Activated CD4-positive, alpha-beta T cell treated with anti-CD3 and anti-CD28 coated beads, Interleukin-2, amount 50 U/mL, for 1 hour (primary cell): ENCODE data around the gene UBR7.

ENCODE experiments used
- DNase-seq: peaks from one replicate; pipeline ENCODE4 v3.0.0-alpha.2; 2020

The UBR7 gene

DNA sequence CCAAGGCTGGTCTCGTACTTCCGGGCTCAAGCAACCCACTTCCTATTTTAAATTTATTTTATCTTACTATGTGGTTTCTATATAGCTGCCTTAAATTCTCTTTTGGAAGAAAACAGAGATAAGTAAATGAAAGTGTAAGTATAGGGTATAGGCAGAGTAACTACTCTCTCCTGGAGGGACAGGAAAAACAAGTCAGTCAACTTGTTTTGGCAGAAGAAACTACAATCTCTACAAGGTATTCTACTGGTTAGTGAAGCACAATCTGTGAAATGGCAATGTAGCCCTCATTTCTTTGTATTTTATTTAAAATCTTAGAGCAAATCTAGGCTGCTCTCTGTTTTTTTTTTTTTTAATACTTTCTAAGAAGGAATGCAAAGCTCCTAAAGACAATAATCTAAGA lies 55.4 kb downstream of the UBR7 start:
- DNase-seq: no peak

DNA sequence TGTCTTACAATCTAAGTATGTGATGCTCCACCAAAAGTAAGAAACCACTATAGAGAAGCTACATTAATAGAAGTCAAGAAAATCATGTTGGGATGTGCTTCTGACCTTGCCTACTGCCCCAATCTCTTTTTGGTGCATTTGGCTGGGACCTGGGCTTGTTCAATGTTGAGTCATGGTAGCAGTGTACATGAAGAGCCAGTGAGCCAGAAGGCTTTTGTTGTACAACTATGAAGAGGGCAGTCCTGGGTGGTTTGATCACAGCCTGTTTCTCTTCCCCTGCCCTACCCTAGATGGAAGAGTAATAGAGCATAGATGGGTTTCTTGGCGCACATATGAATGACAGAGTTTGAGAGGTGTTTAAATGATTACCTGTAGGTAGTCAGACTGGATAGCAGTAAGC lies 56.4 kb downstream of the UBR7 start:
- DNase-seq: no peak

DNA sequence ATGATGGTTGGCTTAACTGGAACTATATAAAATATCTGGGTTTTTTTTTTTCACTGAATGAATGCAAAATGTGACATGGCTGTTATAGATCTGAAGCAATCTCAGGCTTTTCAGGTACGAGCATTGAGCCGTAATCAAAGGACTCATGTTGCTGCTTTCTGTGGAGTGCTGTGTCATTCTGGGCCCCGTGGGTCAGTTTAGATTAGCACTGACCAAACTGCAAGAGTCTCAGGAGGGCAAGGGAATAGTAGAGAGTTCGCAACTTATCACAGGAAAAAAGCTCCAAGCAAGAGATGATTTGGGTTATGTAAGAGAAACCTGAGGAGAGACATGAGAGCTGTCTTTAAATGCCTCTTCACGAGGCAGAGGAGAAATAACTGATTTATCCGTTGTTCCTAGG lies 59.1 kb downstream of the UBR7 start:
- no peak for DNase-seq

DNA sequence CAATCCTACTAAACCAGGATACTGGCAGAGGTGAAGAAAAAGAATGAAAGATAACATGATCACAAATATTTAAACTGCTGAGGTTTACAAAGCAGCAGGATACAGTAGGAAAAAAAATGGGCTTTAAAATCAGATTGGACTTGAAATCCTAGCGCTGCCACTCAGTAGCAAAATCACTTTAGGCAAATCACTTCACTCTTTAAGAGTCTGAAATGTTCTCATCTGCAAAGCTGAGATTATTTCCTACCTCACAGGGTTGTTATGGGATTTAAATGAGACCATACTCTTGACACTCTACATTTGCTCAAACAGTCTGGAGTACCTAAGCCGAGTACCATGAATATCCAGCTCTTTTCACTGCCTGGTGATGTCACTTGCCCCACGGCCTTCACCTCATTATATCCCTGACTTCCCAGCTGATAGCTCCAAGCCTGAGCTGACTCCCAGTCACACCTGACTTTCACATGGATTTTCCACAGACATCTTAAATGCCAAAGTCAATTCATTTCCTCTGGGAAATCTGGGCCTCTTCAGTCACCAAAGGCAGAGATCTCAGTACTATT lies 60.2 kb downstream of the UBR7 start:
- no peak for DNase-seq

DNA sequence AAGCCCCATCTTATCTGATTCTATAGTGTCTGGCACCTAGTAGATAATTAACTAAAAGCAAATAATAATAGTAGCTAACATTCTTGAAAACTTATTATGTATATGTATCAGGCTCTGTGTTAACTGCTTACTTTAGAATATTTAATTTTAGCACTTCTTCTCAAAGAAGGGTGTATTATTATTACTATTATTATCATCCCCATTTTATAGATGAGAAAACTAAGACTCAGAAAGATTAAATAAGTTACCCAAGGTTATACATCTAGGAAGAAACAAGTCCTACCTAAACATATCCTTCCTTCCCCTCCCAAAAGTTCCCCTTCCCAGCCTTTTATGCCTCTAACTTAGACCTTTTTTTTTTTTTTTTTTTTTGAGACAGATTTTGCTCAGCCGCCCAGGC lies 61.4 kb downstream of the UBR7 start:
- DNase-seq: no peak

DNA sequence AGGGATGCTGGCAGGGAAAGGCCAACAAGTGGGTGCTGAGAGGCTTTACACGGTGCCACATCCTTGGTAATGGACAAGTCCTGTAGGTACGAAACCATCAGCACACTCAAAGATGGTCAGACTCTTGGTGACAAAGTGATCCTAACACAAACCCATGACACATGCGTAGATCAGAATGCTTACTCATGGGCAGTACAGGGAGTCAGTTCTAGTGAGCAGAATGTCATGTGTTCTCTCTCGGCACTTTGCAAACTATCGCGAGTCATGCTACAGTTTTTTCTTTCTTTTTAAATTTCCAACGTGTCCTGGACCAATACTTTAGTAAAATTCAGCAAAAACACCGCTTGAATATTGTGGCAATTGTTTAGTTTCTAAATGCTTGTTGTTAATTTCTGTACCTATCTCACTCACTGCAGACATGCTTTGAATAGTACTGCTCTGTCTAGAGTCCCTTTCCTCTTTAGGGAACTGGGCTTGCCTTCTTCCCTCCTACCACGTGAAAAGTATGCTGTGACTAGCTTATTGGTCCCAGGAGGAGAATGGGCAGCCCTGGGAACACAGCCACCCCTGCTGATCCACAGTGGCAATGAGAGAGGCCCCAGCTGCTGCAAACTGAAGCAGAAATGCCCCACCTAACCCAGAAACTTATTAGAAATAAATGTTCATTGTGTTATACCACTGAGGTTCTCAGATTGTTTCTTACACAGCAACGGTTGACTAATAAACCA lies 62.4 kb downstream of the UBR7 start:
- no peak for DNase-seq

DNA sequence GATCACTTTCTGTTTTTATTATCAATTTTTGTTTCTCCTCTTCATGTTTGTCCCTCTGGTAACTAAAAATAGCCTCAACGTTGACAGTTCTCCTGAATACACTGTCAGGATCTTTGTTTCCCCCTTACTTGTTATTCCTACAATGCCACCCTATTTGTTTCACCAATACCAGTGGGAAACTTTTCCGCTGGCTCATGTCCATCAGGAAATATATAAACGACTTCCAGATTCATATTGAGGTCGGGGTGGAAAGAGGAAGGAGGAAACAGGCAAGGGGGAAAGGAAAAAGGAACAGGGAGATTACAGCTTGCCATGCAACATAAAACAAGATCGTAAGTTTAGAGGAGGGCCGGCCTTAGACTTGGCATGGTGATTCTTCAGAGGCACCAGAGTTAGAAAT lies 64.1 kb downstream of the UBR7 start:
- no peak for DNase-seq

DNA sequence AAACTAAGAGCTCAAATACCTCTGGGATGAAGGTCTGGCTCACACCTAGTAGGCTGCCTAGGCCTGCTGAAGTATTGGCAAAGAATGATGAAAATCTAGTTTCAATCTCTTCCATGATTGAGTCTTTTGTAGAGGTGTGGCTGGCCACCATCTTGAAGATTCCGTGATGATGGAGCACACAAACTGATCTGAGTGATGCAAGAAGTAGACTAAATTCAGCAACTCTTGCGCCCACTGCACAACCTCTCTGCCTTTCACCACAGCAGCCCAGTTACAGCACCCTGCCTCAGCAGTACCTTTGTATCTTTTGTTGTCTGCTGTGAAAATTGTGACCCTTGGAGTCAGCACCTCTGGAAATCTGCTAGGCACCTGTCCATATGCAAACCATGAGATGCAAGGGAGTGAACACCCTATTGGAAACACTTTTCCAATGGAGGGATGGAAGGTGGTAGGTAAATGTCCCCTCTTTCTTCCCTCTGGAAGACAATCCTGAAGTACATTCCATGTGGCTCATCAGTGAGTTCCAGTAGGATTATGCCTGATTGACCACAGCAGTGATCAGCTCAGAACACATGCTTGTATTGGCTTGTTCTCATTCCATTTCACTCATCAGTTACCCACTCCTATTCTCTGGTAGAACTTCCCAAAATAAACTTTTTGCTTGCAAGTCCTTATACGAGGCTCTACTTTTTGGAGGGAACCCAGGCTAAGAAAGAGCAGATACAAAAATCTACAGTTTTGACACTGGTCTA lies 67.2 kb downstream of the UBR7 start:
- no peak for DNase-seq

DNA sequence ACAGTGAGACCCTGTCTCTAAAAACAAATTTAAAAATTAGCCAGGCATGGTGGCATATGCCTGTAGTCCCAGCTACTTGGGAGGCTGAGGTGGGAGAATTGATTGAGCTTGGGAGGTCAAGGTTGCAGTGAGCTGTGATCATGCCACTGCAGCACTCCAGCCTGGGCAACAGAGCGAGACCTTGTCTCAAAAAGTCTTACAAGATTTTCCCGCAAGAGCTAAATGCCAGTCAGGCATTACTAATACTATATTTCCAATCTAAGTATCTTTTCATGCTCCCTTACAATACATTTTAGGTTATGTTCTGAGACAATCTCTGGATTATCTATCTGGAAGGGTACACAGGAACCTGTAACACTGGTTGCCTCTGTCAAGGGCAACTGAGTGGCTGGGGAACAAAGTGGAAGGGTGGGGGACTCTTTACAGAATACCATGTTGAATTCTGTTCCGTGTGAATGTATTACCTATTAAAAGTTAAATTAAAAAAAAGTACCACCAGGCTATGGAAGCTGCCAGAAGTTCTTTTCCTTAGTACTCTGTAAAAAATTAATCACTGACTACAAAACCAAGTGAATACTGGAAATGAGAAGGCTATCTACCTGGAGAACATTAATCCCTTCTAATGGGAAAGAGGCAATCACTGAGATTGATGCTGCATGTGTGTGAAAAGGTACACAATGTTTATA lies 69.1 kb downstream of the UBR7 start:
- DNase-seq: no peak
